ENCODE measurements around the gene BRD8.
"Not testable (repeated sequence)": the region's sequence is repeated elsewhere in the genome, so short reads cannot be mapped to it uniquely, and the experiment has no call there.

BRD8 gene

GRCh38 chr5:138178516-138179276 lies at the start of gene BRD8, which contains the start of gene KIF20A:
Gene BRD8 (minus strand): TSS chr5:138178630. CDS start chr5:138178614, 16 bp downstream.
Gene KIF20A (plus strand): TSS chr5:138179112. CDS start chr5:138179681, 569 bp downstream.
- peak; percentile 79 to 86 for DNase-seq

GRCh38 chr5:138226910-138227309 lies 48.5 kb upstream of the BRD8 start:
- DNase-seq, result no peak

GRCh38 chr5:138224712-138225111 lies 46.3 kb upstream of the BRD8 start:
- DNase-seq, result no peak

GRCh38 chr5:138223532-138223931 lies 45.1 kb upstream of the BRD8 start:
- no peak for DNase-seq

GRCh38 chr5:138216799-138217198 lies 38.4 kb upstream of the BRD8 start:
- DNase-seq, result no peak

GRCh38 chr5:138213161-138214029 lies 35.0 kb upstream of the BRD8 start, which contains the start of gene CDC23:
Gene CDC23 (minus strand): TSS chr5:138213323. CDS start chr5:138213312, 11 bp downstream.
- DNase-seq, result peak; percentile 75 to 86

GRCh38 chr5:138212828-138213160 lies 34.4 kb upstream of the BRD8 start:
- DNase-seq, result no peak

- no peak for DNase-seq
Measured at GRCh38 chr5:138210985-138211384, 32.6 kb upstream of the BRD8 start.

- DNase-seq, result not testable (repeated sequence)
Measured at GRCh38 chr5:138193859-138194258, 15.4 kb upstream of the BRD8 start.

GRCh38 chr5:138192826-138193225 lies 14.4 kb upstream of the BRD8 start:
- DNase-seq, result no peak

GRCh38 chr5:138188626-138189025 lies 10.2 kb upstream of the BRD8 start:
- no peak for DNase-seq

GRCh38 chr5:138186002-138186447 lies 7.6 kb upstream of the BRD8 start:
- no peak for DNase-seq

GRCh38 chr5:138182808-138183207 lies 4.4 kb upstream of the BRD8 start:
- DNase-seq, result no peak

GRCh38 chr5:138180841-138181240 lies 2.4 kb upstream of the BRD8 start:
- DNase-seq, result no peak

- DNase-seq, result no peak
Measured at GRCh38 chr5:138180183-138180782, 1.9 kb upstream of the BRD8 start.

- DNase-seq, result no peak
Measured at GRCh38 chr5:138179277-138179857, 937 bp upstream of the BRD8 start.

- DNase-seq, result peak in 1 of 2 donors; percentile 9
Measured at GRCh38 chr5:138177941-138178515, 402 bp downstream of the BRD8 start.

- no peak for DNase-seq
Measured at GRCh38 chr5:138170299-138170698, 8.1 kb downstream of the BRD8 start.

- DNase-seq, result no peak
Measured at GRCh38 chr5:138169124-138169523, 9.3 kb downstream of the BRD8 start.

GRCh38 chr5:138163721-138164120 lies 14.7 kb downstream of the BRD8 start:
- no peak for DNase-seq

- no peak for DNase-seq
Measured at GRCh38 chr5:138160706-138161105, 17.7 kb downstream of the BRD8 start.

- no peak for DNase-seq
Measured at GRCh38 chr5:138159666-138160065, 18.8 kb downstream of the BRD8 start.

- no peak for DNase-seq
Measured at GRCh38 chr5:138157626-138158025, 20.8 kb downstream of the BRD8 start.

Measured in stimulated activated CD4-positive, alpha-beta T cell treated with anti-CD3 and anti-CD28 coated beads, Interleukin-2, amount 100 ng/mL, for 48 hours (primary cell).